Activated naive CD4-positive, alpha-beta T cell treated with anti-CD3 and anti-CD28 coated beads, Interleukin-2, amount 10 ng/mL, durations not matched to agents 7 days and 5 days (primary cell): ENCODE data around the gene SPEG.
A peak's percentile ranks its signal among the peaks of the same experiment; 100 is the strongest.

Experiments used
- CTCF ChIA-PET: fragments of 350-600 bp; sonication (Branson Sonifier 250); formaldehyde crosslinking; loops from one replicate; lab custom pipeline; 2021; ENCODE audit warnings: antibody characterized with exemption; lab: Charles Lee
- DNase-seq: peaks from one replicate; pipeline ENCODE4 v3.0.0-alpha.2; 2020
- H3K27ac Mint-ChIP-seq: one replicate; pipeline ENCODE4 v1.8.0; 2021; ENCODE audit warnings: mild to moderate bottlenecking, moderate library complexity, mixed read lengths
- H3K27me3 Mint-ChIP-seq: one replicate; pipeline ENCODE4 v1.8.0; 2021; ENCODE audit warnings: mild to moderate bottlenecking, mixed read lengths
- H3K36me3 Mint-ChIP-seq: one replicate; pipeline ENCODE4 v1.8.0; 2021; ENCODE audit warnings: mixed read lengths
- H3K4me1 Mint-ChIP-seq: one replicate; pipeline ENCODE4 v1.8.0; 2021; ENCODE audit warnings: mixed read lengths
- H3K4me3 Mint-ChIP-seq: one replicate; pipeline ENCODE4 v1.8.0; 2021; ENCODE audit warnings: mild to moderate bottlenecking, moderate library complexity, mixed read lengths
- H3K9me3 Mint-ChIP-seq: one replicate; pipeline ENCODE4 v1.8.0; 2021; ENCODE audit warnings: mixed read lengths

SPEG gene

DNA sequence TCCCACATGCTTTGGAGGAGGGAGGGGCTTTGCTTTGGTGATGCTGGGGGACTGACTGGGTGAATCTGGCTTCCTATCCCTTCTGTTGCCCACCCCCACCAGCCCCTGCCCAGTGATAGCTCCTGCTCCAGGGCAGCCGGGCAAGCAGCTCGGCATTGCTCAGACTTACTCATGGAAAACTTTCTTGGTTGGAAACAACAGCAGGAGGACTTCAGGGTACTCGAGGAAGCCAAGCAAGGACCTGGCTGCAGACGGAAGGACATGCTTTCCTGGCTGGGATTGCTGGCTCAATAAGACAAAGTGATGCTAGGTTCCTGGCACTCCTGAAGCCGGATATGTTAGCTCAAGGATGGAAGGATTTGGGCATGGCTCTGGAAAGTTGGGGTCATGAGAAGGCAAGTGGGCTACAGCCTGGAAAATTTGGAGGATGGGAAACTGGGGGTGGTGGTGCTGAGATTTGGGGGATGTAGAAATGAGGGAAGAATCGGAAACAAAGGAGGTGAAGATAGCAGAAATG is 3.1 kb downstream of the SPEG start:
- Mint-ChIP-seq H3K9me3 (no peaks in the 10 kb centered on the region), H3K4me1 (peaks cover 10% of the 10 kb centered on the region), H3K4me3 (no peak overlapping the region), H3K36me3 (no peaks in the 10 kb centered on the region), H3K27ac (no peak overlapping the region), H3K27me3 (peaks cover 24% of the 10 kb centered on the region)
- no peak for DNase-seq
- CTCF ChIA-PET, result no interaction called here

DNA sequence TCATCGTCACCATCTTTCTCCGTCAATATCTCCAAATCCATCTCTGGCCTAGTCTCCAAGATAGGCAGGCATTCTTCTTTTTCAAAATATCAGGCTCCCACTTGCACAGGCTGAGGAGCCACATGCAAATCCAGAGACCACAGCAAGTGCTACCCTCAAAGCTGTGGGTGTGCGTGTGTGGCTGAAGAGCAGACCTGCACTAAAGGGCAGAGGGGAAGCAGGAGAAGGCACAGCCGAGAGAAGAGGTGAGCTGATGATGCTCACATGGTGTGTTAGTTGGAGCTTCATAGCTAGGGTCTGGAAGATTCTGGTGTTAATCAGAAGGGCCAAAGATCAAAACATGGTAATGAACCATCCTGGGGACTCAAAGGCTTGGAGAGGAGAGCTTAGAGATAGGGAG is 3.8 kb downstream of the SPEG start:
- Mint-ChIP-seq H3K9me3 (no peaks in the 10 kb centered on the region), H3K4me1 (peaks cover 13% of the 10 kb centered on the region), H3K27me3 (peaks cover 28% of the 10 kb centered on the region), H3K4me3 (no peak overlapping the region), H3K36me3 (no peaks in the 10 kb centered on the region), H3K27ac (no peak overlapping the region)
- CTCF ChIA-PET, result interaction anchor here (1.4 kb wide), 1 partner anchor 20 kb away, joined by 5 read pairs; no protein-coding TSS in a partner anchor
- DNase-seq, result no peak

DNA sequence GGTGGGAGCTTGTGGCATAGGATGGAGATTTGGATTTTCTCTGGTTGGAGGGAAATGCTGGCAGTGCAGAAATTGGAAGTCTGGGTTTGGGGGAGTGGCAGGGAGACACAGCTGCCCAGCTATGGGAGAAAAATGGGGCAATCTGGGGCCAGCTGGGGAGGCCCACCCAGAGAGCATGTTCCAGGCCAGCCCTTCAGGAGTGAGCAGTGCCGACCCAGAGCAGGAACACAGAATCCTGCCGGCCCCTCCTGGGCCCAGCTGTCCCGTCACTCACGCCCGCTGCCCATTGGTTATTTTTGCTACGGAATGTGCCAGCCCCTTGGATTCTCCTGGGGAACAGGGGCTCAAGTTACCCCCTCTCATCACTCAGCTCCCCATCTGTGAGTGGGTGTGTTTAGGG is 4.9 kb downstream of the SPEG start:
- peaks cover 28% of the 10 kb centered on the region for H3K27me3 Mint-ChIP-seq
- H3K27ac Mint-ChIP-seq, result no peak overlapping the region
- no peak for DNase-seq
- H3K36me3 Mint-ChIP-seq, result no peaks in the 10 kb centered on the region
- CTCF ChIA-PET, result interaction anchor here (1.3 to 1.4 kb wide), 3 partner anchors 19 to 145 kb away, joined by 4 to 5 read pairs (median 5); no protein-coding TSS in a partner anchor
- H3K4me3 Mint-ChIP-seq, result no peak overlapping the region
- no peaks in the 10 kb centered on the region for H3K9me3 Mint-ChIP-seq
- peaks cover 13% of the 10 kb centered on the region for H3K4me1 Mint-ChIP-seq

DNA sequence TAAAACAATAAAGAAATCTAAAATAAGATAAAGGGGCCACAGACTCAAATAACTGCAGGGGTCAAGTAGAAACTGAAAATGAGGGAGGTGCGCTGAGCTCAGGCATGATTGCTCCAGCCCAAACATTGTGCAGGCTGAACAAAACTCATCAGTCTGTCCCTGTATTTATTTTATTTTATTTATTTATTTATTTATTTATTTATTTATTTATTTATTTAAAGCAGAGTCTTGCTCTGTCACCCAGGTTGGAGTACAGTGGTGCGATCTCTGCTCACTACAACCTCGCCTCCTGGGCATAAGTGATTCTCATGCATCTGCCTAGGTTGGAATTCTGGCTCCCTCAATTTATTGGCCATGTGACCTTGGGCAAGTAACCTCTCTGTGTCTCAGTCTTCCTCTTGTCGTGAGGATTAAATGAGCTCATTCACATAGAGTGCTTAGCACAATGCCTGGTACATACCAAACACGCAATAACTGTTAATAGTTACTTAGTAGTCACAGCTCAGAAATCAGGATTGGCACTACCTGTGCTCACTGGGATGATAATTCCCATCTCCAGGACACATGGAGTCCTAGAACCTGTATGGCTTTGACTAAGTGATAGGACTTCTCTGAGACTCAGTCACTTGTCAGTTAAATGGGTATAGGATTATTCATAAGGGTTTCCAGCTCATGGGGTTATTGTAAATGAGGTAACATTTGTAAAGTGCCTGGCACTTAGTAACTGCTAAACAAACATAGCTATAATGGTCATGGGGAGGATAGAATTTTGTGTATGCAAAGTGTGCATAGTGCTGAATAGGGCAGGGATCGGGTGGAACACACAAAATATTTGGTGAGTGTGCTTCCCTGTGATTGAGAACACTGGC is 6.0 kb downstream of the SPEG start:
- Mint-ChIP-seq H3K36me3 (no peaks in the 10 kb centered on the region), H3K27me3 (peaks cover 37% of the 10 kb centered on the region), H3K27ac (no peak overlapping the region), H3K4me3 (peak overlapping the region; percentile 66), H3K4me1 (peaks cover 13% of the 10 kb centered on the region), H3K9me3 (no peaks in the 10 kb centered on the region)
- no peak for DNase-seq
- CTCF ChIA-PET, result interaction anchor here (0.9 to 1.3 kb wide), 2 partner anchors 38 to 89 kb away, joined by 4 to 5 read pairs; no protein-coding TSS in a partner anchor

DNA sequence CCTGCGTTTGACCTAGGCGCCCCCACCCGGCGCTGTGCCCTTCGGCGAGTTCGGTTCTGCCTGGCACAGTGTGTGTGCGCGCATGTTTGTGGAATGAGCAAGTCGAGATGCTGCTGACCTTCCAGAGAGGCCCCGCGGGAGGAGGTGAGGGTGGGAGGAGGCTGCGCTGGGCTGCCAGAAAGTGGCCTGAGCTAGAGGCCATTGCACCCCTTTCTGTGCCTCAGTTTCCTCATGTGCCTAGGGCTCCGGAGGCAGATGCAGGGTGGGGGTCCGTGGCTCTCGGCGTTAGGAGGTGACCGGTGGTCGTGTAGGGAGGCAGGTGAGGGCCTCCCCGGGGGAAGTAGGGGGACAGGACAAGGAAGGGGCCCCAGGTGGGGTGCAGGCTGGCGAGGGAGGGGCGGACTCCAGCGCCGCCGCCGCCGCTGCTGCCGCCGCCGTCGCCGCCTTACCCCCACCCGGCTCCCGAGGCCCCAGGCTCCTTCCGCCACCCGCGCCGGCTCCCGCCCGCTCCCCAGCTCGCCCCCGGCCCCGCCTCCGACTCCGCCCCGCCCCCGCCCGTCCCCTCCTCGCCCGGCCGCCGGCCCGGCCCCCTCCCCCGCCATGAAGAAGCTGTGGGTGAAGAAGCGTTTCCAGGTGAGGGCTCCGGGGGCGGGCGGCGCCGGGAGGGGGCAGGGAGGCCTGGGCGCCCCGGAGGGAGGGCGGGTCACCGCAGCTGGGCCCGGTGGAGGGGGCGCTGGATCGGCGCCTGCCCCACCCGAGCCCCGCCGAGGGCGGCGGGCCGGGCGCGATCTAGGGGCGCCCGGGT is 7.0 kb downstream of the SPEG start:
- CTCF ChIA-PET, result interaction anchor here (0.9 to 1.2 kb wide), 3 partner anchors 39 to 88 kb away, joined by 3 to 4 read pairs (median 3); no protein-coding TSS in a partner anchor
- Mint-ChIP-seq H3K27me3 (peaks cover 47% of the 10 kb centered on the region), H3K27ac (no peak overlapping the region), H3K4me3 (peak overlapping the region; percentile 66), H3K9me3 (no peaks in the 10 kb centered on the region), H3K36me3 (no peaks in the 10 kb centered on the region), H3K4me1 (peaks cover 13% of the 10 kb centered on the region)
- DNase-seq, result peak; percentile 70

DNA sequence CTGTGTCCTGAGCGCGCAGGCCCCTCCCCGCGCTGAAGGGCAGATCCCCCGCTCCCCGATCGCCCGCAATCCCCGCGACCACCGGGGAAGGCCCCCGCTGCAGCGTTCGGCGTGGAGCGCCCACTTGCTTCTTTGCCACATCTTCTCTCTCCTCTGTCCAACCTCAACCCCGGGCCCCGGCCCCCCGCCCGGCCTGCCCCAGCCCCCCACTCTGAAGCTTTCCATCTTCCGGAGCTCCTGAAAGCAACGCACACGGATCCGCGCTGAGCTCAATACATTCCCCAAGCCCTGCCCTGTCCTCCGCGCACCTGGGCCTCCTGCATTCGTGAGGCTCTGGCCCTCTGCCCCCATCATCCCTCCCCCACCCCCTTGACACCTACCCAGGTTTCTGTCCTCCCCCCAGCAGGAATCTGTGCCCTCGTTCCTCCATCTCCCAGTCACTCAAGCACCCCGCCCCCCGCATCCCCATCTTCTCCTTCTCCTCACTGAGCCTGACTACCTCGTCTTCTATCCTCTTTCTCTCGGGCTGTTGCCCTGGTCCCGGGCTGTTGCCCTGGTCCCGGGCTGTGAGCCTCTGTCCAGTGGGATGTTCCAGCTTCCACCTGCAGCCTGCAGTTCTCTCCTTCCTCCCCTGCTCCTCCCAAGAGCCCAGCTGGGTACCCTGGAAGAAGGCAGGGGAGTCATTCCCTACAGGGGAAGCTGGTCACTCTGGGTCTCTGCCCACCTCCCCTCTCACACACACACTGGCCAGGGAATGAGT is 7.8 kb downstream of the SPEG start:
- no peak overlapping the region for H3K27ac Mint-ChIP-seq
- no peaks in the 10 kb centered on the region for H3K36me3 Mint-ChIP-seq
- no peaks in the 10 kb centered on the region for H3K9me3 Mint-ChIP-seq
- peaks cover 54% of the 10 kb centered on the region for H3K27me3 Mint-ChIP-seq
- no peak for DNase-seq
- peaks cover 13% of the 10 kb centered on the region for H3K4me1 Mint-ChIP-seq
- CTCF ChIA-PET, result interaction anchor here (0.9 to 1.2 kb wide), 2 partner anchors 67 to 87 kb away, joined by 3 read pairs; no protein-coding TSS in a partner anchor
- H3K4me3 Mint-ChIP-seq, result peak overlapping the region; percentile 66

DNA sequence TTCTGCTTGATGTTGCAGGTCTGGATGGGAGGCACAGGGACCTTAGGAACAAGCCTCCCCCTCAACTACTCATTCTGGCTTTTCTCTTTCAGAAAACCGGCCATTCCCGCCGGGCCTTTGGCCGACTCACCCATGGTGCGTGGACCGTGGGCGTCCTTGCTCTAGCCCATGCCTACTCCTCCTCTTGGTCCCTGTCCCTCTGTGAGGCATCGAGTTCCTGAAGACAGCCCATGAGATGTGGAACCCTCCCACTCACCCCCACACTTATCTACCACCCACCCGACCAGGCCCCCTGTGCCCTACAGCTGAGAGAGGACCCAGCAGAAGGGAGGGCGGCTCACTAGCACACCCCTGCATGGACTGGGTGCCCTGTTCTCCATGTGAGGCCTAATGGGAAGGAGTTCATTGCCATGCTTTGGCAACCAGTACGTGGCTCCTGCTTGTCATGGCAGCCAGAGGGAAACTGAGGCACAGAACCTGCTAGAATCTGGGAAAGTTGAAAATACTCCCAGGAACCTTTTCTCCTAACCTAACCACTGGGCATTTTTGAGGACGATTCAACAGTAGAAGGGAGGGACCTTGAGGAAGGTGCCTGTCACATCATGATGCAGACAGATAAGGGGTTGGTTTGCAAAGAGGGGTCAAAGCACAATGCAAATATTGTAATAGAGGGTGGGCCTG is 8.5 kb downstream of the SPEG start:
- no peak for DNase-seq
- peaks cover 61% of the 10 kb centered on the region for H3K27me3 Mint-ChIP-seq
- no peaks in the 10 kb centered on the region for H3K36me3 Mint-ChIP-seq
- no peak overlapping the region for H3K27ac Mint-ChIP-seq
- peaks cover 13% of the 10 kb centered on the region for H3K4me1 Mint-ChIP-seq
- H3K9me3 Mint-ChIP-seq, result no peaks in the 10 kb centered on the region
- peak overlapping the region; percentile 66 for H3K4me3 Mint-ChIP-seq
- CTCF ChIA-PET, result no interaction called here

DNA sequence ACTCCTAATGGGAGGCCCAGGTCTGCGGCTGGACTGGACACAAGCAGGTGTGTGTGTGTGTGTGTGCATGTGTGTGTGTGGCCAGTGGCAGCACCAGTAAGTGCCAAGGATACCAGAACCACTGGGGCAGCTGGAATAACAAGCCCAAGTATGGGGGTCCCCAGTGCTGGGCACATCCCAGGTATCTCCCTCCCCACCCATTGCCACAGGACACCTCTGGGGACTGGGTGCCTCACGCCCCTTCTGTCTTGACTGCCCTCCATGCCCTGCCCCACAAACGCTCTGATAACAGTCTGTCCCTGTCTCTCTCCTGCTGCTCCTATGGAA is 9.0 kb downstream of the SPEG start:
- Mint-ChIP-seq H3K4me3 (no peak overlapping the region), H3K36me3 (no peaks in the 10 kb centered on the region), H3K27me3 (peaks cover 66% of the 10 kb centered on the region), H3K4me1 (peaks cover 13% of the 10 kb centered on the region), H3K9me3 (no peaks in the 10 kb centered on the region), H3K27ac (no peak overlapping the region)
- no peak for DNase-seq
- CTCF ChIA-PET, result no interaction called here

DNA sequence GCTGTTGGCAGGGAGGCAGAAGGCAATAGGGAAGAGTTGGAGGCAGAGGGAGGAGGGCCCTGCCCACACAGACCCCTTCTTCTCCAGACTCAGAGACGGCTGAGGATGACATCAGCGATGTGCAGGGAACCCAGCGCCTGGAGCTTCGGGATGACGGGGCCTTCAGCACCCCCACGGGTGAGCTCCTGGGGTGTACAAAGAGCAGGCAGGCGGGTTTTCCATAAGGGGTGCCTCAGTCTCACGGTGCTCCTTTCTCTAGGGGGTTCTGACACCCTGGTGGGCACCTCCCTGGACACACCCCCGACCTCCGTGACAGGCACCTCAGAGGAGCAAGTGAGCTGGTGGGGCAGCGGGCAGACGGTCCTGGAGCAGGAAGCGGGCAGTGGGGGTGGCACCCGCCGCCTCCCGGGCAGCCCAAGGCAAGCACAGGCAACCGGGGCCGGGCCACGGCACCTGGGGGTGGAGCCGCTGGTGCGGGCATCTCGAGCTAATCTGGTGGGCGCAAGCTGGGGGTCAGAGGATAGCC is 10.0 kb downstream of the SPEG start:
- Mint-ChIP-seq H3K9me3 (no peaks in the 10 kb centered on the region), H3K4me1 (peaks cover 13% of the 10 kb centered on the region), H3K4me3 (no peak overlapping the region), H3K36me3 (no peaks in the 10 kb centered on the region), H3K27me3 (peaks cover 76% of the 10 kb centered on the region), H3K27ac (no peak overlapping the region)
- no peak for DNase-seq
- CTCF ChIA-PET, result interaction anchor here (1.6 kb wide), 1 partner anchor 11 kb away, joined by 3 read pairs; no protein-coding TSS in a partner anchor

DNA sequence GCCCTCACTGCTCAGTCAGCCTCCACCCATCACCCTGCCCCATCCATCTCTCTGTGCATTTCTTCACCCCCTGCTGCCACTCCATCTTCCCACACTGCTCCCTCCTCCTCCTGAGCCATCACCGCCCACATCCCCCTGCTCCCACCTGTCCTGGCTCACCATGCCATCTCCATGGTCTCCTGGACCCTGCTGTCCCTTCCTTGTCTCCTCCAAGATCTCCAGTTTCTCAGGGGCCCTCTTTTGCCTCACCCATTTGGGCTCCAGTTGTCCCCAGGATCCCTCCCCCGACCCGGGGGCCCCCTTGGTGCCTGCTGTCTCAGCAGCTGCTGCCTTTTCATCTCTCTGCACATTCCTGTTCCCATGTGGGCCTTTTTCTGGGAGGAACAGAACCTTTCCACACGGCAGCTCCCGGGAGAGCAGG is 10.6 kb downstream of the SPEG start:
- H3K27me3 Mint-ChIP-seq, result peaks cover 81% of the 10 kb centered on the region

DNA sequence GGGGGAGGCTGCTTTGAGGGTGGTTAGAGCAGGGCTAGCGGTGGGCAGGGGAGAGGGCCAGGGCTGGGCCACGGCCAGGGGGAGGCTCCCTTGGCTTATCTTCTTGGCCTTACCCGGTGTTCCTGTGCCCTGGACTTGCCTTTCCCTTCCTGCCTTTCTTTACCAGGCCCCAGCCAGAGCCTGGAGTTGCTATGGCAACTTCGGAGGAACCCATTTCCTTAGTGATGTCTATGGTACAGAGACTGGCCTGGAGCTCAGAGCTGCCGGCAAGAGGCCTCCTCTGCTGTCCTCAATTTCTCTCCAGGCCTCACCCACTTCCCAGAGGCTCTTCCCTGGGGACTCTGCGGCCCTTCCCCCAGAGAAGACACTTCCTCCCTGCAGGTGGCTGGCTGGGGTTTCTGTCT is 11.5 kb downstream of the SPEG start:
- no peak overlapping the region for H3K4me3 Mint-ChIP-seq
- H3K27ac Mint-ChIP-seq, result no peak overlapping the region
- H3K9me3 Mint-ChIP-seq, result no peaks in the 10 kb centered on the region
- no peak for DNase-seq
- no peaks in the 10 kb centered on the region for H3K36me3 Mint-ChIP-seq
- peaks cover 12% of the 10 kb centered on the region for H3K4me1 Mint-ChIP-seq
- CTCF ChIA-PET, result interaction anchor here (0.8 to 1.6 kb wide), 3 partner anchors 12 to 49 kb away, joined by 3 read pairs; no protein-coding TSS in a partner anchor
- peaks cover 90% of the 10 kb centered on the region for H3K27me3 Mint-ChIP-seq

More for the DNA sequence above, 10.6 kb downstream of the SPEG start:
- Mint-ChIP-seq H3K4me3 (no peak overlapping the region), H3K4me1 (peaks cover 16% of the 10 kb centered on the region), H3K36me3 (no peaks in the 10 kb centered on the region), H3K27ac (no peak overlapping the region), H3K9me3 (no peaks in the 10 kb centered on the region)
- DNase-seq, result no peak
- CTCF ChIA-PET, result interaction anchor here (1.6 kb wide), 1 partner anchor 12 kb away, joined by 3 read pairs; no protein-coding TSS in a partner anchor

DNA sequence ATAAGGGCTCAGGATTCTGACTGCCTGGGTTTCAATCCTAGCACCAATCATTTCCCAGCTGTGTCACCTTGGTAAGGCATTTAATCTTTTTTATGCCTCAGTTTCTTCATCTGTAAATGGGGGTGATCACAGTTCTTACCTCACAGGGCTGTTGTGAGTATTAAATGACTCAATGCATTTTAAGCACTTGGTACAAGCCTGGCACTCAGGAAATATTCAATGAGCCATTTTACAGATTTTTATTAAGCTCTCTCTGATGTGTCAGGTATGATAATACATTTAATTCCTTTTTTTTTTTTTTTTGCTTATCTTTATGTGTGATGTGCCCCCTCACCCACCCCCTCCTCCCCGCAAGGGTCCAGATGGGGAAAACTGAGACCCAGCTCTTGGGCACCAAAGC is 12.0 kb downstream of the SPEG start:
- CTCF ChIA-PET, result interaction anchor here (0.7 to 1.1 kb wide), 4 partner anchors 9 to 49 kb away, joined by 3 to 4 read pairs (median 3); no protein-coding TSS in a partner anchor
- peaks cover 96% of the 10 kb centered on the region for H3K27me3 Mint-ChIP-seq
- H3K27ac Mint-ChIP-seq, result no peak overlapping the region
- H3K4me1 Mint-ChIP-seq, result peaks cover 8% of the 10 kb centered on the region
- no peak overlapping the region for H3K4me3 Mint-ChIP-seq
- H3K9me3 Mint-ChIP-seq, result no peaks in the 10 kb centered on the region
- DNase-seq, result no peak
- no peaks in the 10 kb centered on the region for H3K36me3 Mint-ChIP-seq
